K562 (cell line): ENCODE results near the gene GATC. TPM values are rescaled to one million over a fixed set of nuclear protein-coding genes. Genes with fewer than 3 reads are reported as not detected.

Experiments used
- ATAC-seq: fragments of 200-7000 bp; cut with Tn5 transposase; 3 replicates; pipeline ENCODE4 v1.9.1; 2020; ENCODE audit warnings: moderate library complexity
- BruUV-seq: library from RNA; stranded (reverse); fragments of 400-500 nt; replicated peaks from 2 replicates; lab custom pipeline; 2021; lab: Mats Ljungman, UMichigan
- CTCF ChIA-PET: fragments of 300-600 bp; formaldehyde crosslinking; extraction: SDS; loops from one replicate; lab custom pipeline; 2021; ENCODE audit warnings: low intra/inter-chr PET ratio; lab: Yijun Ruan, JAX
- POLR2A ChIA-PET: fragments of 300-600, 350-650 bp; sonication (Branson Sonifier 250); formaldehyde crosslinking; extraction: SDS; loops from one replicate; lab custom pipeline; 2021; ENCODE audit warnings: antibody characterized with exemption, inconsistent platforms; lab: Yijun Ruan, JAX
- DNase-seq, 4 experiments: peaks; one replicate each; pipeline versions ENCODE4 v3.0.0 to v3.0.0-alpha.2; 2011 to 2018; ENCODE audit warnings: low spot score in 3 of 4, mixed read lengths in 3 of 4; ENCODE audit errors: extremely low read depth in 1 of 4
- FAIRE-seq: peaks from 2 replicates; lab custom pipeline; 2011; peaks lifted over from hg19 to GRCh38; lab: Jason Lieb, UNC
- H2AFZ ChIP-seq: 2 replicates; pipeline ENCODE4 v1.6.0; 2011; ENCODE audit warnings: low read depth, low read length, control low read depth, inconsistent platforms
- H3K27ac ChIP-seq: fragments of 200-600 bp; 3 replicates; pipeline ENCODE4 v1.8.0; 2011; ENCODE audit warnings: low read depth, mild to moderate bottlenecking, control low read depth, inconsistent platforms, low read length, moderate library complexity, mixed read lengths; ENCODE audit errors: extremely low read depth
- H3K27me3 ChIP-seq, 2 experiments: fragments of 300-600 bp in 1 of 2; 2 replicates in 1 of 2; 3 replicates in 1 of 2; pipeline versions ENCODE4 v1.6.0 to v1.8.0; 2011; ENCODE audit warnings: inconsistent platforms in 2 of 2, low read length in 2 of 2, mild to moderate bottlenecking in 1 of 2, mixed read lengths in 1 of 2, moderate library complexity in 1 of 2; ENCODE audit not compliant: control insufficient read depth in 2 of 2, insufficient read depth in 2 of 2
- H3K36me3 ChIP-seq: fragments of 300-600 bp; 3 replicates; pipeline ENCODE4 v1.8.0; 2011; ENCODE audit warnings: mild to moderate bottlenecking, low read length, inconsistent platforms; ENCODE audit not compliant: control insufficient read depth, insufficient read depth
- H3K4me1 ChIP-seq, 2 experiments: fragments of 200-600 bp in 1 of 2; replicated peaks in 1 of 2; 2 replicates in 1 of 2; 3 replicates in 1 of 2; pipeline versions ENCODE4 v1.5.1 to v1.8.0; 2011; ENCODE audit warnings: inconsistent platforms in 2 of 2, low read length in 2 of 2, mild to moderate bottlenecking in 1 of 2, mixed read lengths in 1 of 2, moderate library complexity in 1 of 2; ENCODE audit not compliant: control insufficient read depth in 2 of 2, insufficient read depth in 2 of 2
- H3K4me2 ChIP-seq: 2 replicates; pipeline ENCODE4 v1.6.1; 2011; ENCODE audit warnings: low read length, control low read depth, inconsistent platforms, mixed read lengths; ENCODE audit not compliant: insufficient read depth
- H3K4me3 ChIP-seq: fragments of 200-600 bp; sonication (generic), shearing (Covaris generic); 2 replicates; pipeline ENCODE4 v1.5.1; 2016; ENCODE audit warnings: control low read depth, inconsistent platforms
- H3K79me2 ChIP-seq: fragments of 200-600 bp; 3 replicates; pipeline ENCODE4 v1.8.0; 2011; ENCODE audit warnings: low read length, inconsistent platforms; ENCODE audit not compliant: control insufficient read depth, insufficient read depth
- H3K9ac ChIP-seq, 2 experiments: 2 replicates each; pipeline versions ENCODE4 v1.6.0 to v1.6.1; 2011; ENCODE audit warnings: low read depth in 2 of 2, low read length in 2 of 2, control low read depth in 1 of 2, inconsistent platforms in 1 of 2, mild to moderate bottlenecking in 1 of 2, mixed read lengths in 1 of 2; ENCODE audit not compliant: insufficient read depth in 1 of 2
- H3K9me1 ChIP-seq: one replicate; pipeline ENCODE4 v1.6.0; 2011; ENCODE audit warnings: inconsistent platforms, mild to moderate bottlenecking, low read length, moderate library complexity; ENCODE audit not compliant: control insufficient read depth, insufficient read depth
- H3K9me3 ChIP-seq: replicated peaks from 2 replicates; pipeline ENCODE4 v1.5.1; 2011; ENCODE audit warnings: low read depth, low read length, inconsistent platforms; ENCODE audit not compliant: control insufficient read depth, insufficient read depth
- H4K20me1 ChIP-seq: replicated peaks from 2 replicates; pipeline ENCODE4 v1.6.1; 2011; ENCODE audit warnings: low read length, inconsistent platforms, mixed read lengths; ENCODE audit not compliant: control insufficient read depth, insufficient read depth
- ELF4 ChIP-seq: fragments of 450-650 bp; formaldehyde crosslinking; IDR thresholded peaks from 2 replicates; pipeline ENCODE4 v1.4.0; 2022; ENCODE audit warnings: missing genetic modification characterization
- MYC ChIP-seq, 2 experiments: fragments of 250-450 bp in 1 of 2; sonication (Bioruptor Pico) in 1 of 2; IDR thresholded peaks; 2 replicates each; pipeline versions ENCODE4 v1.5.1 to v1.6.1; 2012 to 2021; ENCODE audit warnings: low read depth in 2 of 2, borderline replicate concordance in 1 of 2, improper control_type of control experiment in 1 of 2, low read length in 1 of 2, mild to moderate bottlenecking in 1 of 2, moderate library complexity in 1 of 2
- NUFIP1 ChIP-seq: fragments of 450-650 bp; IDR thresholded peaks from 2 replicates; pipeline ENCODE4 v1.6.1; 2018; ENCODE audit not compliant: partially characterized antibody
- RAD51 ChIP-seq: fragments of 450-650 bp; IDR thresholded peaks from 2 replicates; pipeline ENCODE4 v1.7.1; 2016; ENCODE audit warnings: low read depth, mild to moderate bottlenecking, borderline replicate concordance
- RBBP5 ChIP-seq: fragments of 200-600 bp; sonication (generic); IDR thresholded peaks from 2 replicates; pipeline ENCODE4 v1.6.1; 2012; ENCODE audit warnings: borderline replicate concordance, mild to moderate bottlenecking, low read length, control low read depth, inconsistent platforms; ENCODE audit not compliant: insufficient read depth, poor library complexity, severe bottlenecking
- SPI1 ChIP-seq: IDR thresholded peaks from 2 replicates; pipeline ENCODE4 v1.6.1; 2011; ENCODE audit warnings: low read depth, low read length, control low read depth, borderline replicate concordance
- TCF3 ChIP-seq: sonication (generic); formaldehyde crosslinking; IDR thresholded peaks from 2 replicates; pipeline ENCODE4 v1.4.0; 2020; ENCODE audit warnings: mild to moderate bottlenecking, missing genetic modification reagents
- ZNF592 ChIP-seq: fragments of 450-650 bp; IDR thresholded peaks from 2 replicates; pipeline ENCODE4 v1.6.1; 2017; ENCODE audit warnings: antibody characterized with exemption, mild to moderate bottlenecking
- WGBS: fragments of 100-300 bp; shearing (Covaris generic); methylation state at CpG from one replicate; pipeline ENCODE4 v1.1.6; 2016; ENCODE audit warnings: low coverage, mixed read lengths; ENCODE audit not compliant: insufficient coverage; ENCODE audit errors: missing lambda C conversion rate; 5-methylcytosine and 5-hydroxymethylcytosine counted together
- in situ Hi-C: fragments of 300-500 bp; cut with MboI; formaldehyde crosslinking; loops from 4 replicates; pipeline ENCODE4 v1.15.0; 2018; ENCODE audit warnings: inconsistent platforms, mixed read lengths
- intact Hi-C: fragments of 100-400 bp; cut with micrococcal nuclease; formaldehyde crosslinking; loops from 2 replicates; pipeline ENCODE4 v1.14.2; 2022
- polyA plus RNA-seq, 8 experiments: library from polyadenylated mRNA; depleted of rRNA in 4 of 8; stranded (reverse) in 5 of 8; unstranded in 3 of 8; fragments of >200 nt; fragmentation: Nextera tagmentation in 2 of 8; fragmentation: Illumina TruSeq in 1 of 8; extraction: Ambion mirVana in 2 of 8; extraction: Trizol in 1 of 8; gene quantifications; 2 replicates each; pipeline versions ENCODE4 v1.2.1 to v1.2.3, GENCODE V29; 2011 to 2014; ENCODE audit warnings: inconsistent platforms in 1 of 8, missing spikeins in 1 of 8
- total RNA-seq, 7 experiments: library from RNA; depleted of rRNA in 6 of 7; stranded (reverse); fragments of >200 nt in 6 of 7; fragmentation: Illumina TruSeq in 2 of 7; extraction: Trizol in 2 of 7; gene quantifications; 2 replicates each; pipeline versions ENCODE4 v1.2.1 to v1.2.3, GENCODE V29; 2011 to 2021; ENCODE audit warnings: low replicate concordance in 1 of 7
- TF ChIP-seq, protein P1 (sequence below): fragments of 250-450 bp; sonication (Bioruptor Pico); IDR thresholded peaks from 2 replicates; pipeline ENCODE4 v1.8.0; 2021; ENCODE audit warnings: moderate library complexity, mild to moderate bottlenecking, inconsistent platforms
- TF ChIP-seq, protein P2 (sequence below): fragments of 250-450 bp; sonication (Bioruptor Pico); IDR thresholded peaks from 2 replicates; pipeline ENCODE4 v1.8.0; 2021; ENCODE audit warnings: moderate library complexity, mild to moderate bottlenecking, inconsistent platforms

GATC gene
- total and polyA plus RNA-seq, 9 of the 15 experiments (the other 6 are each of a cell fraction or from before 2014, with no cell fraction given) = 5.8 to 52.6 (median 28.2) TPM

GRCh38 chr12:120488057-120488640 lies 41.9 kb downstream of the GATC start:
- peak overlapping the region; percentile 14; the same call in 1 of the 2 replicates for H2AFZ ChIP-seq
- intact Hi-C loops = no loop called here
- ChIA-PET CTCF (no interaction called here), POLR2A (interaction anchor here (0.6 to 2.5 kb wide), 11 partner anchors 8 to 250 kb away, joined by 3 to 12 read pairs (median 3); partner anchors contain the start of genes DYNLL1 and RNU4-2)
- H3K4me1 ChIP-seq = peaks cover 15 to 26% of the 10 kb centered on the region in 2 experiments; a peak in 4 of 5 replicates
- no TSS peak for BruUV-seq
- ATAC-seq (peak; percentile 73), FAIRE-seq (peak; percentile 35), DNase-seq (peak; percentile 37 to 58 (median 50))
- H3K9me1 ChIP-seq = no peaks in the 10 kb centered on the region
- WGBS = 28% methylated on average over 4 of the region's 5 CpGs
- in situ Hi-C loops = no loop called here
- no peaks in the 10 kb centered on the region for H4K20me1 ChIP-seq
- H3K27ac ChIP-seq = peak overlapping the region; percentile 69
- H3K79me2 ChIP-seq = peaks cover 7% of the 10 kb centered on the region; the same call in 2 of the 3 replicates
- no peak overlapping the region for H3K4me3 ChIP-seq
- no peaks in the 10 kb centered on the region for H3K9me3 ChIP-seq
- H3K9ac ChIP-seq = peak overlapping the region; percentile 52 to 56; a peak in 3 of 4 replicates
- no peak overlapping the region; the same call in 1 of the 2 replicates for H3K4me2 ChIP-seq
- peak; percentile 17 for TF ChIP-seq RBBP5
- peak; percentile 11; the same call in 1 of the 2 replicates for TF ChIP-seq TCF3
- 0 out of 2 replicates have a peak, but pooled peaks have one; percentile 3 for TF ChIP-seq MYC (IDR thresholded peaks at IDR 0.05; ENCODE audit: low read depth, low read length)
- no peak for TF ChIP-seq MYC (CRISPR knock-in tag; IDR thresholded peaks at IDR 0.05; ENCODE audit: borderline replicate concordance, low read depth)
- TF ChIP-seq ZNF592 = peak; percentile 46; the same call in 1 of the 2 replicates
- TF ChIP-seq, protein P1, sequence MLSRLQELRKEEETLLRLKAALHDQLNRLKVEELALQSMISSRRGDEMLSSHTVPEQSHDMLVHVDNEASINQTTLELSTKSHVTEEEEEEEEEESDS (CRISPR knock-in tag) = no peak
- TF ChIP-seq SPI1 = 0 out of 2 replicates have a peak, but pooled peaks have one; percentile 0
- TF ChIP-seq, protein P2, sequence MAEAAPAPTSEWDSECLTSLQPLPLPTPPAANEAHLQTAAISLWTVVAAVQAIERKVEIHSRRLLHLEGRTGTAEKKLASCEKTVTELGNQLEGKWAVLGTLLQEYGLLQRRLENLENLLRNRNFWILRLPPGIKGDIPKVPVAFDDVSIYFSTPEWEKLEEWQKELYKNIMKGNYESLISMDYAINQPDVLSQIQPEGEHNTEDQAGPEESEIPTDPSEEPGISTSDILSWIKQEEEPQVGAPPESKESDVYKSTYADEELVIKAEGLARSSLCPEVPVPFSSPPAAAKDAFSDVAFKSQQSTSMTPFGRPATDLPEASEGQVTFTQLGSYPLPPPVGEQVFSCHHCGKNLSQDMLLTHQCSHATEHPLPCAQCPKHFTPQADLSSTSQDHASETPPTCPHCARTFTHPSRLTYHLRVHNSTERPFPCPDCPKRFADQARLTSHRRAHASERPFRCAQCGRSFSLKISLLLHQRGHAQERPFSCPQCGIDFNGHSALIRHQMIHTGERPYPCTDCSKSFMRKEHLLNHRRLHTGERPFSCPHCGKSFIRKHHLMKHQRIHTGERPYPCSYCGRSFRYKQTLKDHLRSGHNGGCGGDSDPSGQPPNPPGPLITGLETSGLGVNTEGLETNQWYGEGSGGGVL (CRISPR knock-in tag) = no peak
- no peak for TF ChIP-seq RAD51
- no peak for TF ChIP-seq NUFIP1
- 0 out of 2 replicates have a peak, but pooled peaks have one; percentile 62 for TF ChIP-seq ELF4 (CRISPR knock-in tag)
- peaks cover 28% of the 10 kb centered on the region for H3K36me3 ChIP-seq
- no peaks in the 10 kb centered on the region; a peak in 1 of 5 replicates for H3K27me3 ChIP-seq
